Fibroblast of skin of abdomen (primary cell): ENCODE data around the gene PEX11A.

Experiments
- DNase-seq: peaks from one replicate; pipeline ENCODE4 v3.0.0-alpha.2; 2013

The PEX11A gene

GRCh38 chr15:89674526-89674925 lies 16.0 kb downstream of the PEX11A start:
- DNase-seq, result no peak

GRCh38 chr15:89673165-89673512 lies 17.4 kb downstream of the PEX11A start:
- no peak for DNase-seq

- DNase-seq, result peak; percentile 32
Measured at GRCh38 chr15:89672221-89673164, 18.1 kb downstream of the PEX11A start.

GRCh38 chr15:89671687-89672086 lies 18.9 kb downstream of the PEX11A start:
- DNase-seq, result no peak

GRCh38 chr15:89670971-89671560 lies 19.5 kb downstream of the PEX11A start:
- no peak for DNase-seq

GRCh38 chr15:89669941-89670340 lies 20.6 kb downstream of the PEX11A start:
- DNase-seq, result no peak

- DNase-seq, result no peak
Measured at GRCh38 chr15:89669309-89669865, 21.2 kb downstream of the PEX11A start.

GRCh38 chr15:89668171-89668570 lies 22.4 kb downstream of the PEX11A start:
- DNase-seq, result no peak

GRCh38 chr15:89667706-89667960 lies 22.9 kb downstream of the PEX11A start:
- DNase-seq, result no peak

GRCh38 chr15:89666858-89667705 lies 23.5 kb downstream of the PEX11A start:
- DNase-seq, result no peak

- no peak for DNase-seq
Measured at GRCh38 chr15:89666184-89666857, 24.2 kb downstream of the PEX11A start.

- DNase-seq, result peak; percentile 56
Measured at GRCh38 chr15:89665449-89666181, 24.9 kb downstream of the PEX11A start.

GRCh38 chr15:89664441-89665350 lies 25.9 kb downstream of the PEX11A start:
- DNase-seq, result no peak

- DNase-seq, result peak; percentile 93
Measured at GRCh38 chr15:89662893-89663626, 27.5 kb downstream of the PEX11A start.

- no peak for DNase-seq
Measured at GRCh38 chr15:89660556-89660955, 30.0 kb downstream of the PEX11A start.

- DNase-seq, result no peak
Measured at GRCh38 chr15:89659295-89659694, 31.3 kb downstream of the PEX11A start.

GRCh38 chr15:89657686-89658200 lies 32.8 kb downstream of the PEX11A start:
- no peak for DNase-seq

- no peak for DNase-seq
Measured at GRCh38 chr15:89656116-89656815, 34.3 kb downstream of the PEX11A start.
